WTC11 (cell line): ENCODE data around the gene HOXD10. TPM values are rescaled to one million over a fixed set of nuclear protein-coding genes. Genes with fewer than 3 reads are reported as not detected.

Experiments
- ATAC-seq: fragments of 200-7000 bp; cut with Tn5 transposase; 2 replicates; pipeline ENCODE4 v1.10.0; 2021; ENCODE audit warnings: mild to moderate bottlenecking, moderate library complexity
- CTCF ChIA-PET: fragments of 300-600 bp; sonication (Branson Sonifier 250); formaldehyde crosslinking; loops from one replicate; lab custom pipeline; 2021; ENCODE audit warnings: antibody characterized with exemption; lab: Charles Lee
- POLR2A ChIA-PET: fragments of 350-600 bp; sonication (Branson Sonifier 250); formaldehyde crosslinking; loops from one replicate; lab custom pipeline; 2021; ENCODE audit warnings: antibody characterized with exemption; lab: Charles Lee
- DNase-seq: peaks from one replicate; pipeline ENCODE4 v3.0.0; 2021; ENCODE audit warnings: low spot score
- H3K27ac Mint-ChIP-seq: 2 replicates; pipeline ENCODE4 v1.8.0; 2021; ENCODE audit warnings: mixed read lengths
- H3K27me3 Mint-ChIP-seq: 2 replicates; pipeline ENCODE4 v1.8.0; 2021; ENCODE audit warnings: low read depth, mild to moderate bottlenecking, moderate library complexity, mixed read lengths
- H3K36me3 Mint-ChIP-seq: 2 replicates; pipeline ENCODE4 v1.8.0; 2021; ENCODE audit warnings: mixed read lengths
- H3K4me1 Mint-ChIP-seq: 2 replicates; pipeline ENCODE4 v1.8.0; 2022; ENCODE audit warnings: mixed read lengths
- H3K4me3 Mint-ChIP-seq: 2 replicates; pipeline ENCODE4 v1.8.0; 2021; ENCODE audit warnings: mild to moderate bottlenecking, moderate library complexity, mixed read lengths
- H3K9me3 Mint-ChIP-seq: 2 replicates; pipeline ENCODE4 v1.8.0; 2021; ENCODE audit warnings: mixed read lengths
- ATF1 ChIP-seq: sonication (generic); formaldehyde crosslinking; IDR thresholded peaks from 2 replicates; pipeline ENCODE4 v1.8.1; 2023; ENCODE audit warnings: mild to moderate bottlenecking, moderate library complexity, missing genetic modification reagents
- ATF2 ChIP-seq: sonication (generic); formaldehyde crosslinking; IDR thresholded peaks from 2 replicates; pipeline ENCODE4 v1.8.1; 2022; ENCODE audit warnings: low read depth, missing genetic modification reagents, borderline replicate concordance
- ATF3 ChIP-seq: sonication (generic); formaldehyde crosslinking; conservative IDR thresholded peaks from 2 replicates; pipeline ENCODE4 v1.8.1; 2022; ENCODE audit warnings: mild to moderate bottlenecking, missing genetic modification reagents
- CBFB ChIP-seq: sonication (generic); formaldehyde crosslinking; IDR thresholded peaks from 2 replicates; pipeline ENCODE4 v1.8.1; 2022; ENCODE audit warnings: mild to moderate bottlenecking, low read depth, missing genetic modification reagents
- EMX1 ChIP-seq: fragments of 250-450 bp; sonication (Bioruptor Pico); IDR thresholded peaks from 2 replicates; pipeline ENCODE4 v1.8.0; 2021; ENCODE audit warnings: mild to moderate bottlenecking
- FOXK1 ChIP-seq: sonication (generic); formaldehyde crosslinking; IDR thresholded peaks from 2 replicates; pipeline ENCODE4 v1.8.0; 2022; ENCODE audit warnings: mild to moderate bottlenecking, moderate library complexity, missing genetic modification reagents
- FOXP1 ChIP-seq: sonication (generic); formaldehyde crosslinking; IDR thresholded peaks from 2 replicates; pipeline ENCODE4 v1.8.0; 2022; ENCODE audit warnings: missing genetic modification reagents, mild to moderate bottlenecking, moderate library complexity, borderline replicate concordance
- GABPB1 ChIP-seq: sonication (generic); formaldehyde crosslinking; IDR thresholded peaks from 2 replicates; pipeline ENCODE4 v1.8.1; 2023; ENCODE audit warnings: mild to moderate bottlenecking, missing genetic modification reagents
- MLX ChIP-seq: sonication (generic); formaldehyde crosslinking; IDR thresholded peaks from 2 replicates; pipeline ENCODE4 v1.8.1; 2023; ENCODE audit warnings: mild to moderate bottlenecking, missing genetic modification reagents, moderate library complexity
- MXD4 ChIP-seq: fragments of 250-450 bp; sonication (Bioruptor Pico); IDR thresholded peaks from 2 replicates; pipeline ENCODE4 v1.8.0; 2021; ENCODE audit warnings: mild to moderate bottlenecking, moderate library complexity, borderline replicate concordance
- MYBL2 ChIP-seq: sonication (generic); formaldehyde crosslinking; IDR thresholded peaks from 2 replicates; pipeline ENCODE4 v1.8.1; 2023; ENCODE audit warnings: mild to moderate bottlenecking, moderate library complexity, missing genetic modification reagents
- NFE2L1 ChIP-seq: sonication (generic); formaldehyde crosslinking; IDR thresholded peaks from 2 replicates; pipeline ENCODE4 v1.8.1; 2023; ENCODE audit warnings: missing genetic modification reagents
- SMAD3 ChIP-seq: sonication (generic); formaldehyde crosslinking; IDR thresholded peaks from 2 replicates; pipeline ENCODE4 v1.8.0; 2022; ENCODE audit warnings: missing genetic modification reagents, mild to moderate bottlenecking, borderline replicate concordance
- ZBTB43 ChIP-seq: sonication (generic); formaldehyde crosslinking; IDR thresholded peaks from 2 replicates; pipeline ENCODE4 v1.8.1; 2023; ENCODE audit warnings: mild to moderate bottlenecking, missing genetic modification reagents
- ZNF138 ChIP-seq: sonication (generic); formaldehyde crosslinking; conservative IDR thresholded peaks from 2 replicates; pipeline ENCODE4 v1.8.1; 2022; ENCODE audit warnings: mild to moderate bottlenecking, moderate library complexity, missing genetic modification reagents
- ZNF219 ChIP-seq: sonication (generic); formaldehyde crosslinking; IDR thresholded peaks from 2 replicates; pipeline ENCODE4 v1.8.0; 2023; ENCODE audit warnings: missing genetic modification reagents, mild to moderate bottlenecking, borderline replicate concordance
- ZNF396 ChIP-seq: fragments of 250-450 bp; sonication (Bioruptor Pico); IDR thresholded peaks from 2 replicates; pipeline ENCODE4 v1.8.0; 2021; ENCODE audit warnings: mild to moderate bottlenecking, moderate library complexity, borderline replicate concordance
- ZNF423 ChIP-seq: fragments of 250-450 bp; sonication (Bioruptor Pico); IDR thresholded peaks from 2 replicates; pipeline ENCODE4 v2.1.2; 2022; ENCODE audit warnings: mild to moderate bottlenecking, moderate library complexity
- ZNF425 ChIP-seq: fragments of 250-450 bp; sonication (Bioruptor Pico); conservative IDR thresholded peaks from 2 replicates; pipeline ENCODE4 v1.9.0; 2021; ENCODE audit warnings: mild to moderate bottlenecking
- ZNF512 ChIP-seq: sonication (generic); formaldehyde crosslinking; IDR thresholded peaks from 2 replicates; pipeline ENCODE4 v1.8.1; 2022; ENCODE audit warnings: missing genetic modification reagents, borderline replicate concordance
- ZNF671 ChIP-seq: fragments of 250-450 bp; sonication (Bioruptor Pico); IDR thresholded peaks from 2 replicates; pipeline ENCODE4 v1.8.0; 2021; ENCODE audit warnings: mild to moderate bottlenecking
- total RNA-seq: library from RNA; stranded (reverse); gene quantifications from 3 replicates; pipeline ENCODE4 v1.2.3, GENCODE V29; 2021

Gene HOXD10
- total RNA-seq, 1 experiment from 2014 or later: not detected

- TF ChIP-seq ATF2 (no peak), ZNF512 (CRISPR knock-in tag) (no peak), ZNF671 (CRISPR knock-in tag) (no peak), MYBL2 (CRISPR knock-in tag) (no peak), NFE2L1 (CRISPR knock-in tag) (no peak)
- TF ChIP-seq, all 79 proteins: peak for 0
Observed at GRCh38 chr2:176129813-176130146, 13.2 kb downstream of the HOXD10 start (continued).

GRCh38 chr2:176130147-176130956, 13.8 kb downstream of the HOXD10 start:
- TF ChIP-seq MXD4 (CRISPR knock-in tag) (no peak), ZNF138 (CRISPR knock-in tag) (no peak), ATF1 (CRISPR knock-in tag) (no peak), ZNF396 (CRISPR knock-in tag) (no peak), ZNF219 (CRISPR knock-in tag) (no peak), ZBTB43 (CRISPR knock-in tag) (no peak), CBFB (no peak), FOXK1 (CRISPR knock-in tag) (no peak), MLX (CRISPR knock-in tag) (no peak), SMAD3 (CRISPR knock-in tag) (no peak), ATF3 (no peak), GABPB1 (no peak), ZNF425 (CRISPR knock-in tag) (no peak), EMX1 (CRISPR knock-in tag) (no peak), ZNF423 (no peak), FOXP1 (no peak)
- peaks cover 98% of the 10 kb centered on the region for H3K27me3 Mint-ChIP-seq
- CTCF ChIA-PET: interaction anchor here (1.2 to 3.1 kb wide), 3 partner anchors 10 to 424 kb away, joined by 3 to 14 read pairs (median 3); no protein-coding TSS in a partner anchor
- ATAC-seq: peak; percentile 40
- no peaks in the 10 kb centered on the region for H3K9me3 Mint-ChIP-seq
- peak; percentile 56 for DNase-seq
- H3K4me3 Mint-ChIP-seq: peak overlapping the region; percentile 45
- H3K27ac Mint-ChIP-seq: no peak overlapping the region
- peaks cover 27% of the 10 kb centered on the region for H3K4me1 Mint-ChIP-seq
- POLR2A ChIA-PET: no interaction called here
- 0 out of 2 replicates have a peak, but pooled peaks cover 2% of the 10 kb centered on the region for H3K36me3 Mint-ChIP-seq
